Stromal cell of bone marrow (primary cell): ENCODE data around the gene SEC63.
"Not testable (repeated sequence)": the region's sequence is repeated elsewhere in the genome, so short reads cannot be mapped to it uniquely, and the experiment has no call there.

ENCODE experiments used
- DNase-seq: peaks from one replicate; pipeline ENCODE4 v3.0.0-alpha.2; 2012; ENCODE audit warnings: low read depth

SEC63 gene

DNA sequence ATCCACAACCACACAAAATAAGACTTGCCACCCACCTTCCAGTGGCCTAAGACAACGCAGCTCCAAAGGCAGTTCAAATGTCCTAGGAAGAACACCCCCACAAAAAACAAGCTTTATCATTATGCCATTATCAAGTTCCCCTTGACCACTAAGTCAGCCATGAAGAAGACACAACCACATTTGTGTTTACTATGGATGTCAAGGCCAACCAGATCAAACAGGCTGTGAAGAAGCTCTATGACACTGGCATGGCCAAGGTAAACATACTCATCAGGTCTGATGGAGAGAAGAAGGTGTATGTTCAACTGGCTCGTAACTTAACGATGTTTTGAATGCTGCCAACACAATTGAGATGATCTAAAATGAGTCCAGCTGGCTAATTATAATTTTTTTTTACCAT lies 26.1 kb downstream of the SEC63 start:
- no peak for DNase-seq

DNA sequence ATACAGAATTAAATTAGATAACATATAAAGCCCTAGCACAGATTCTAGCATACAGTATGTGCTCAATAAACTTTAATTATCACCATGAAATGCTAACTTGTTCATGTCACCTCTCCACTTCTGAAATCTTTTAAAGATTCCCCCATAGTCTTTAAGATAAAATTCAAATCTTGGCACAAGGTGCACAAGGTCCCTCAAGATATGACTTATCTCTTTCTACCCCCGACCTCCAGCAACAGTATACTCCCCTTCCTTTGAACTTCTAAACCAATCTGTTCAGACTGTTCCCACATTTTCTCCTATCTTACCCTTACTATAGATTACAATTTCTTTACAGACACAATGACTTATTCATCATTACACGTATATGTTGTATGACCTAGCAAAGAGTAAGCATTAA lies 29.0 kb downstream of the SEC63 start:
- DNase-seq: no peak

DNA sequence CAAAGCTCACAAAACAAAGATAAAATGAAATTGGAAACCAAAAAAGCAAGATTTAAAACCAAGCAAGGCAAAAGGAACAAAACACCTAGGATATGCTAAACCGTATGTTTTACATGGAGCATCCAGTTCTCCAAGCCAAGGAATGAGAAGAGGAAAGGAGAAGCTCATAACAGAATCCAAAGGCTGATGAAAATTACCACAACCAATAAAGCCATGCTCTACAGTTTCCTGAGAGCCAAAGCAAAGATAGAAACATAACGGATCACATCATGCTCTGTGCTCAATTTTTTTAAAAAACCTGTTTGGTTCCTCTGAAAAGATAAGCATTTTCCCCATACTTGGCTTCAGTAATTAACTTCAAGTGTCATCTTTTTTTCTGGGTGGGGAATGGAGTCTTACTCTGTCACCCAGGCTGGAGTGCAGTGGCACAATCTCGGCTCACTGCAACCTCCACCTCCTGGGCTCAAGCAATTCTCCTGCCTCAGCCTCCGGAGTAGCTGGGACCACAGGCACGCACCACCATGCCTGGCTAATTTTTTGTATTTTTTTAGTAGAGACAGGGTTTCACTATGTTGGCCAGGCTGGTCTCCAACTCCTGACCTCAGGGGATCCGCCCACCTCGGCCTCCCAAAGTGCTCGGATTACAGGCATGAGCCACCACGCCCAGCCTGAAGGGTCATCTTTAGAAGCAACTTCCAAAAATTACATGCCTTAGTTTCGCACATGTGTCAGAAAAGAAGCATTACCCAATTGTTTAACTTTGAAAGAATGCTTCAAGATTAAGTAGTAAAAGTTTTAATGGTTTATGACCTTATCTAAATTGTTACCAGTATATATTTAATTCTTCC lies 31.1 kb downstream of the SEC63 start:
- DNase-seq: peak; percentile 26

DNA sequence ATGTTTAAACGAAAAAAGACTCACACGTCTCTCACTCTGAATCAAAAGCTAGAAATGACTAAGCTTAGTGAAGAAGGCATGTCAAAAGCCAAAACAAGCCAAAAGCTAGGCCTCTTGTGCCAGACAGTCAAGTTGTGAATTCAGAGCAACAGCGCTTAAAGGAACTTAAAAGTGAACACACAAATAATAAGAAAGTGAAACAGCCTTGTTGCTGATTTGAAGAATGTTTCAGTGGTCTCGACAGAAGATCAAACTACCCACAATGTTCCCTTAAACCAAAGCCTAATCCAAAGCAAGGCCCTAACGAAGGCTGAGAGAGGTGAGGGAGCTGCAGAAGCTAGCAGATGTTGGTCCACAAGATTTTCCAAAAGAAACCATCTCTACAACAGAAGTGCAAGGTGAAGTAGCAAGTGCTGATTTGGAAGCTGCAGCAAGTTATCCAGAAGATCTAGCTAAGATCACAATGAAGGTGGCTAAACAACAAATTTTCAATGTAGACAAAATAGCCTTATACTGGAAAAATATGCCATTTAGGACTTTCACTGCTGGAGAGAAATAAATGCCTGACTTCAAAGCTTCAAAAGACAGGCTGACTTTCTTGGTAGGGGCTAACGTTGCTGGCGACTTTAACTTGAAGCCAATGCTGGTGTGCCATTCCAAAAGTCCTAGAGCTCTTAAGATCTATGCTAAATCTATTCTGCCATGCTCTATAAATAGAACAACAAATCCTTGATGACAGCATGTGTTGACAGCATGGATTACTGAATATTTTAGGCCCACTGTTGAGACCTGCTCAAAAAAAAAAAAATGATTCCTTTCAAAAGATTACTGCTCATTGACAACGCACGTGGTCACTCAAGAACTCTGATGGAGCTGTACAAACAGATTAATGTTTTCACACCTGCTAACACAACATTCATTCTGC lies 40.3 kb downstream of the SEC63 start:
- no peak for DNase-seq

DNA sequence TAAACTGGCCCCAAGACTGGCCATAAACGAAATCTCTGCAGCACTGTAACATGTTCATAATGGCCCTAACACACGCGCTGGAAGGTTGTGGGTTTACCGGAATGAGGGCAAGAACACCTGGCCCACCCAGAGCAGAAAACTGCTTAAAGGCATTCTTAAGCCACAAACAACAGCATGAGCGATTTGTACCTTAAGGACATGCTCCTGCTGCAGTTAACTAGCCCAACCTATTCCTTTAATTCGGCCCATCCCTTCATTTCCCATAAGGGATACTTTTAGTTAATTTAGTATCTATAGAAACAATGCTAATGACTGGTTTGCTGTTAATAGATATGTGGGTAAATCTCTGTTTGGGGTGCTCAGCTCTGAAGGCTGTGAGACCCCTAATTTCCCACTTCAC lies 41.0 kb downstream of the SEC63 start:
- DNase-seq: not testable (repeated sequence)

DNA sequence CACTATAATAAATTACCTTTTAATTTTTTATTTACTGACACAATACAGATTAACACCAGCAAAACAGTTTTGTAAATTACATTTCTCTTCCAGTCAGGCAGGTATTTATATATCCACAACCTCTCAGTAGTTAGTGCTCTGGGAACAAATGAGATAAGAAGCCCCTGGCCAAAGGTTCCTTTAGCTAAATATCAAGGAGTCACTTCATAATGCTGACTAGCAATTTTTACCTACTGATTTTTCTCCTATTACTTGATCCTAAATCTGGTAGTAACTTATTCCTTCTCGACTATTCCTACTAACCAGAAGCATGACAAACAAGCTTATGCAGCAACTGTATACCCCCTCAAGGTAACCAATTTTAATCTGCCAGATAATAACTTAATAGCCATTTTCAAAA lies 46.3 kb downstream of the SEC63 start:
- no peak for DNase-seq

DNA sequence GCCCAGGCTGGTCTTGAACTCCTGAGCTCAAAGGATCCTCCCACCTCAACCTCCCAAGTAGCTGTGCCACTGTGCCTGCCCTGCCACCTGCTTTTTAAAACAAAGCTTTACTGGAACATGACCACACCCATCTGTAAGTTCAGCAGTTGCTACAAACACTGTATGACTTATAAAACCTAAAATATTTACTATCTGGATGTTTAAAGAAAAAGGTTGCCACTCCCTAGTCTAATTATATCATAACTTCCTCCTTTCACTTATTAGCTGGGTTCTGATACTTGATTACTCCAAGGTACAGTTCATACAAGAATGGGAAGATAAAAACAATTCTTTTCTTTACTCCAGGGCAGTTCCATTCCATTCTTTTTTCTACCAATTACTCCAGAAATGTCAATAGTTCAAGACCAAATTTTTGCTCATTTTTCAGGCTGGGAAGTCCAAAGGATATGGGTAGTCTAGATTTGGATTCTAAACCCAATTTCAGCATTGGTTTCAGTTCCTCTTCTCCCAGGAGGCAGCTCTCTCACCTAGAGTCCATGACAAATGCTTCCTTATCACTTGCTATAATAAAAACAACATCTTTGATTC lies 63.1 kb downstream of the SEC63 start:
- peak; percentile 3 for DNase-seq

DNA sequence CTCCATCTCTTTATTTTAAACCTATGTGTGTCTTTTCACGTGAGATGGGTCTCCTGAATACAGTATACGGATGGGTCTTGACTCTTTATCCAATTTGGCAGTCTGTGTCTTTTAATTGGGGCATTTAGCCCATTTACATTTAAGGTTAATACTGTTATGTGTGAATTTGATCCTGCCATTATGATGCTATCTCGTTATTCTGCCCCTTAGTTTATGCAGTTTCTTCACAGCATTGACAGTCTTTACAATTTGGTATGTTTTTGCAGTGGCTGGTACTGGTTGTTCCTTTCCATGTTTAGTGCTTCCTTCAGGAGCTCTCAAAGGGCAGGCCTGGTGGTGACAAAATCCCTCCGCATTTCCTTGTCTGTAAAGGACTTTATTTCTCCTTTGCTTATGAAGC lies 67.6 kb downstream of the SEC63 start:
- not testable (repeated sequence) for DNase-seq

DNA sequence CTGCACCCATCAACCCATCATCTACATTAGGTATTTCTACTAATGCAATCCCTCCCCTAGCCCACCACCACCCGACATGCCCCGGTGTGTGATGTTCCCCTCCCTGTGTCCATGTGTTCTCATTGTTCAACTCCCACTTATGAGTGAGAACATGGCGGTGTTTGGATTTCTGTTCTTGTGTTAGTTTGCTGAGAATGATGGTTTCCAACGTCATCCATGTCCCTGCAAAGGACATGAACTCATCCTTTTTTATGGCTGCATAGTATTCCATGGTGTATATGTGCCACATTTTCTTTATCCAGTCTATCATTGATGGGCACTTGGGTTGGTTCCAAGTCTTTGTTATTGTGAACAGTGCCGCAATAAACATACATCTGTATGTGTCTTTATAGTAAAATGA lies 72.1 kb downstream of the SEC63 start:
- not testable (repeated sequence) for DNase-seq

DNA sequence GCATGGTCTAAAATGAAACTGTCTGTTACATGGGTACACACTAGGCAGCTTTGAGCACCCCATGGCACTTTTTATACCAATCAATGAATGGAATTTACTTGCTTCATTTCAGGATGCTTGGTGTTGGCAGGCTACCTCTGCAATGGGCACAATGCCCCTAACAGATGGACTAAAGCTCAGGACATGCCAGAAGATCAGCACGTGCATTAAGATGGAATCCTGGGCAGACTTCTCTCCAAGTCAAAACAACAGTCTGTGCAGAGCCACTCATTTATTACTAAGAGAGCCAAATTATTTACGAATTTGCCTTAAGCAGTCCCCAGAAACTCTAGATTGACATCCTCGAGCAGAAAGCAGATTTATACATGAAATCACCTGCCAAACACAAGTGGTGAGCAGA lies 78.1 kb downstream of the SEC63 start:
- DNase-seq: no peak

DNA sequence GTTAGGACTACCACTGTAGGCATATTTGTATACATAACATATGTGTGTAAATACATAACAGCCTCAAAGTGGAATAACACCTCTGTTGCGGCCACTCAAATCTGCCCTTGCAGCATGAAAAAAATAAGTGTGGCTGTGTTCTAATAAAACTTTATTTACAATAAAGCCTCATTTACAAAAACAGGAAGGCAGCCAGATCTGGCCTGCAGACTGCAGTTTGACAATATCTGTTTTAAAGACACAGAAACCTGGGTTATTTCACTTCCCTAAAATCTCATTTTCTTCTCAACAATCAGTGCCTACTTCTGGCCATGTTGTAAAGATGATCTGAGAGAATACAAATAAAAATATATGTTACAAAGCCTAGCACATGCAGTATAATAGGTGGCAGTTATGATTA lies 80.0 kb downstream of the SEC63 start:
- no peak for DNase-seq

DNA sequence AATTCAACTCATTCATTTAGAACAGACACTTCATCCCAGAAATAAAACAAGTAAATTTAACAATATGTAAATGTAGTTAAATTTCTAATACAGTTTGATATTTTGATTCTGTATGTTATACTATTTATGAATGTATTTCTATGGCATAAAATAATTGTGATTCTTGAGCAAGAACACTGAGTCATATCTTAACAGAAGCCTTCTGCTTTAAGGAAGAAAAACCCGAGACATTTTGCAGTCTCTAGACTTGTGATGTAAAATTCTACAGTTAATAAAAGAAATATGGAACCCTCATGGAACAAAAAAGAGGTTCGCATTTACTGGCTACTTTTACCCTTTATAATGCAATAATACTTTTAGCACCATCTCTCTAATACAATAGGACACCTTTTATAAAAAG lies 86.0 kb downstream of the SEC63 start:
- DNase-seq: no peak

DNA sequence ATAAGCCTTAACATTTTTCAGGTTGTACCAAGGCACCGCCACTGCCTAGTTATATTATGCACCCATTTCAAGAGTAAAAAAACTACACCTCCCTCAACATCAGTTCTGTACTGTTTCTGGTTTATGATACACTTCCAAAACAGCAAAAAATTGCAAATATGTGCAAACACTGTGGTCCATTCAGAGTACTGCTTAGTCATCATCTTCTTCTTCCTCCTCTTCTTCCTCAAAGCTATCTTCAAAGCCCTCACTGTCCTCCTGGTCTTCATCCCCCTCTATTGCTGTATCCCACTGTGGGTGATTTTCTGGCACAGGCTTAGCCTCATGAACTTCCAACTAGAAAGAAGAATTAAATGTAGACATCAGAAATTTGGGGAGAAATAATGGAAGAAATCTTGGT lies 86.5 kb downstream of the SEC63 start:
- DNase-seq: not testable (repeated sequence)

DNA sequence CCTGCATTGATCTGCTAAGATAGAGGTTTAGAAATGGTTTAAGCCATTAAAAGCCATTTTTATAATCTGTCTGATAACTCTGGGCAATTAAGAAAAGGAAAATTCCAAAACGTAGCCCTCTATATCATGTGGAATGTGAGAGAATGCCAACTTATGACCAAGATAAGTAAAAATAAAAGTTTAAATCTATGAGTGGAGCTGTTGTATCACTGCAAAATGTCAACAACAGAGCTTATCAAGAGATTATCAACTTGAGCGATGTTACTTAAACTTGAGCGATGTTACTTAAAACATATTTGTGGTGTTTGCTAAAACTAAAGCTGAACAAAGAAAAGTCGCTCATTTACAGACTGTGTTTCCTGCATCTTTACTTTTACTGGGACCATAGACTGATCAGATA lies 87.0 kb downstream of the SEC63 start:
- no peak for DNase-seq

DNA sequence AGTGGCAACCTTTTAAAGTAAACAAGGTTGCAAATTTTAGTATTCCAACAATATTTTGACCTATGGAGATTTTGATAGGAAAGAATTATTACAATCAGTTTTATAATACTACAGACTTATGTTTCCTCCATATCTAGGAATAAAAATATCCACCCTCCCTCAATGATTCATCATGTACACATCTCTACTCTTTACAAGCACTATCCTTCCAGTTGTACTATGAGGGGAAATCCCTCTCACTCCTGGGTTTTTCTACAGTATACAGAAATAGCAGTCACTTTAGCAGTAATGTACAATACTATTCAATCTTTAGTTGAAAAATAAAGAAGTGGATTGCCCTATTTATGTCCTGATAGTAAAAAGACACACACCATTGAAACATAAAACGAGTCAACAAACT lies 87.6 kb downstream of the SEC63 start:
- DNase-seq: peak; percentile 27

DNA sequence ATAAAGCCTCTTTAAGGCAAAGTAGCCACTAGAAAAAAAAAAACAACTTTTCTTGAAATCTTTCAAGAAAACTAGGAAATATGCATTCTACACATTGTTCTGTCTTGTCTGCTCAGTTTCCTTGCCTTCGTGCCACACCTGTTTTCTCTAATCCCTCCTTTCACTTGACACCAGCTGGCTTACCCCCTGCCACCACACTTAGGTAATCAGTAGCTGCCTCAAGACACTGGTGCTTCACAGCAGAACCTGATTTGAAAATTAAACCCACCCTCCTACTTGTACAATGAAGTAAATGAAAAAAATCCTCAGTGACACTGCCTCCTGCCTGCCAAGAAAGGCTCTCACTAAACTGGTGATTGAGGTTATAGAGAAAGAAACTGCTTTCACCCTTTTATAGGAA lies 88.1 kb downstream of the SEC63 start:
- DNase-seq: no peak

DNA sequence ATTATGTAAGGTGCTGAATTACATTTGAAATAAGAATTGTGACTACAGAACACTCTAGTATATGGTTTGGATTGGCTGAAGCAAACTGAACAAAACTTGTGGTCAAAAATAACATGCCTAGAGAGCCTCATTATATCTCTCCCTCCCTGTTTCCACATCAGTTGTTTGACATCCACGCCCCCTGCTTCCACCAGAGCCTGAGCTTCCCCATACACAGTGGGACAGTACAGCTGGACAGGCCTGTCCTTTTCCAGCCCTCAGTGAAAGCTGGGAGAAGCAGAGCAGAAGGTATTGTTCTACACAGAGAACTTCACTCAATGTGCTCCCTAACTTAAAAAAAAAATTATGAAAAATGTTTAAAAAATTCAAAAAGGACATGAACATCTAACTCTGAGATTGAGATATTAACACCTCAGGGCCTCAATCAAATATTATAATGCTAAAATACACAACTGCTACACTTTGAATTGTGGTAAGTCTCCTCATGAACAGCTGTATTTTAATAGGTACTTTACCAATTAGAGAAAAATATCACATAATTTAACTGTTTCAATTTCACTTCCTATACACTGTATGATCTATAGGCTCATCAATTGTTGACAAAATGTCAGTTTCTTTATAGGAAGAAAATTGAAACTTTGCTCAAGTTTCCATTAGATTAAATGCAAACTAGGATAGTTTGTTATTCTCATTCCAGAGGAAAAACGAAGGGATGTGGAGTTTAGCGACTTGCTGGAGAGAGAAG lies 89.0 kb downstream of the SEC63 start:
- no peak for DNase-seq

DNA sequence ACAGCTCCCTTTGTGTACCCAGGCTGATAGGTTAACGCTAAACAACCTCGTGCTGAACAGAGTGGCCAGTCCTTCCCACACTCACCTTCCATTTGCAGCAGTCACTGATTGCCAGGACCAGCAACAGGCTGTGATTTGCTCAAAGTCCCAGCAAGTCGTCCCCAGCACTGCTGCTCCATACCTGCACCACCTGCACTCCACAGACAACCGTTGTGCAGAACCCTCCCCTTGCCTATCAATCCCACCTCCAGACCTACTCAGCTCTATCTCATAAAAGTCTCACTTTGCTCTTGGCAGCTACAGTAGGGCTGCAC lies 90.7 kb downstream of the SEC63 start:
- no peak for DNase-seq

DNA sequence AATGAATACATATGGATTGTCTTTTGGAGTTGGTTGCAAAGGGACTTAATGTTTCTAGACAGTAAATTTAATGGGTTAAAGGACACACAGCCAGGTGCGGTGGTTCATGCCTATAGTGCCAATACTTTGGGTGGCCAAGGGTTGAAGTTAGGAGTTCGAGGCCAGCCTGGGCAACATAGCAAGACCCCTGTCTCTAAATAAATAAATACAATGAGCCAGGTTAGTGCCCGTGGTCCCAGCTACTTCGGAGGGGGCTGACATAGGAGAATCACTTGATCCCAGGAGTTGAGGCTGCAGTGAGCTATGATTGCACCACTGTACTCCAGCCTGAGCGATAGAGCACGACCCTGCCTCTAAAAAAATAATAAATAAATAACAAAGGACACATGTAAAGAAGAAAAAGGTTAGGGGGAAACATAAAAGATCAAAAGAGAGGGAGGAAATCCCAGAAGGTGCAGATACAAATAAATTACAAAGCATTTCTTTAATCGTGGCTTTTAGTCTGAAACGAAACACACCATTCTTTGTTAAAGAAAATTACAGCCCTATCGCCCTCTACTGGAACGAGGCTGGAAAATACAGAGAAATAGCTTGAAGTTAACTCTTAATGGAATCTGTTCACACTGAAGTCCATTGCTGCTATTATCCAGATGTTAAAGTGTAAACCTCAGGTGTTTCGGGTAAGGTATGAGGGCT lies 91.3 kb downstream of the SEC63 start:
- no peak for DNase-seq

DNA sequence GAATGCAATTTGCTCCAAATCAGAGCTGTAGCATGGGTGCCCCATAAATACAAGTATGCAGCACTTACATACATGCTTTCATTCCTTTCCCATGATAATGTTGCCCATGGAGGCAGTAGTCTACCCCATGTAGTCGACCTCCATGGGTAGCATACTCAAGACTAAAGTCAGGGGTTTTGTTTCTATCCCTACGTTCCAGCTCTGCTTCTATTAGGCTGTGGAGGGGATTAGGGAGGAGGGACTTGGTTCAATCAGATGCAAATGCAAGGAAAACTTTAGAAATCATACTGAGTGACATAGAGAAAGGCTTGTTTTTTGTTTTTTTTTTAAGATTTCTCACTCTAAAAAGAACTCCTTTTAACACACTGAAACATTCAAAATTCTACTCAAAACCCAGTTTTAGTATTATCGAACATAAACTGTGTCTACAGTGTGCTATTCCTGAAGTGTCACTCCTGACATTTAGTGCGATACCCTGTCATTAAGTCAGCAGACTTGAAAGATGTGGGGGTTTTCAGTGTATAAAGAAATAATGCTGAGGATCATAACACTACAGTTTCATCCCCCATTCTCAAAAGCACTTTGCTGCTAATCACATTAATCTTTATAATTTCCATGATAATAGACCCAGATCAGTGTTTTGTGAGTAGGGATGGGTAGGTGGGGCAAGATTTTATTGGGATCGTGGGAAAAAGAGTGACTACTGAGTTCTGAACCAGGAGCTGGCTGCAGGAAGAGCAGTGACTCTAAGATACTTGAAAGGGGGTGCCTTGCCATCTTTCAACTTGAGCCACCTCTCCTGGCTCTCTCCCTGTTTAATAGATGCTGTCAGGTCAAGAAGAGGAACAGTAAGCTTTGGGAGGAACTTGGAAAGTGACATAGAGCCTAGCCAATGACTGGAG lies 93.5 kb downstream of the SEC63 start:
- DNase-seq: no peak

DNA sequence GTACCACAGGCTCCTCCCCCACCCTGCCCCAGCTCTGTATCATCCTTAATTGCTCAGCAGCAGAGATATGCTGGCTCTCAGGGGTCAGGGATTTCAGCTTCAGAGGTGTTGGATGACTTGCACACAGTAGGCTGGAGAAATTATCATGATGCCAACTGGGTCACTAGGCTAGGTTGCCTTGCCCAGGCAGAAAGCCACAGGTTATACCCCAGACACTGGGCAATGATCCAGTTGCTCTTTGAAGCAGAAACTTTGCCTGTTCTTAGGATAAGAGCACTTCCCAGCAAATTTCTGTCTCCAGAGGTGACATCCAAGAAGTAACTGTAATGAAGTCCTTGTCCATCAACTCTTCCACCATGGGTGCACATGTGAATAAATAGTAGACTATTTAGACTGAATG lies 95.6 kb downstream of the SEC63 start:
- DNase-seq: no peak
